SK-N-SH treated with all-trans-retinoic acid at 6 μM for 48 hours (cell line): ENCODE data around the gene MTCL1.

Source experiments
- ESRRG ChIP-seq: fragments of 250-450 bp; sonication (Bioruptor Pico); IDR thresholded peaks from 2 replicates; pipeline ENCODE4 v1.6.1; 2021; ENCODE audit warnings: mild to moderate bottlenecking
- OSR1 ChIP-seq: fragments of 250-450 bp; sonication (Bioruptor Pico); IDR thresholded peaks from 2 replicates; pipeline ENCODE4 v1.8.0; 2022; ENCODE audit warnings: moderate library complexity, mild to moderate bottlenecking, inconsistent platforms
- TF ChIP-seq, protein P1 (sequence below): fragments of 250-450 bp; sonication (Bioruptor Pico); IDR thresholded peaks from 2 replicates; pipeline ENCODE4 v1.8.0; 2020; ENCODE audit warnings: mild to moderate bottlenecking, moderate library complexity, borderline replicate concordance

DNA sequence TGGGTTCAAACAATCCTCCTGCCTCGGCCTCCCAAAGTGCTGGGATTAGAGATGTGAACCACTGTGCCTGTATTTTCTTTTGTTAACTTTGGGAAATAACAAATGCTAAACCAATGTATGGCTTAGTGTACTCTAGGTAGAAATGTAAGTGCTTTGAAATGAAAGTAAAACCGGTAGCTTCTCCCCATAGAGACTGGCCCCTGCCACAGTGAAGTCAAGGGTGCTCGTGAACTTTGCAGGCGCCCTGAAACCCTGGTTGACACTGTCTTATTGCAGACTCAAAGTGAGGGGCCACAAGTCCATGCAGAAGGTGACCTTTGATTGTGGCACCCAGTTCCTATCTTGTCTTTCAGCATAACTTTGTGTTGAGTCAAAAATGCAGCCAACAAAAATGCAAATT is 24.2 kb upstream of the MTCL1 start:
- no peak for TF ChIP-seq OSR1 (CRISPR knock-in tag)
- TF ChIP-seq ESRRG (CRISPR knock-in tag), result no peak
- TF ChIP-seq, protein P1, sequence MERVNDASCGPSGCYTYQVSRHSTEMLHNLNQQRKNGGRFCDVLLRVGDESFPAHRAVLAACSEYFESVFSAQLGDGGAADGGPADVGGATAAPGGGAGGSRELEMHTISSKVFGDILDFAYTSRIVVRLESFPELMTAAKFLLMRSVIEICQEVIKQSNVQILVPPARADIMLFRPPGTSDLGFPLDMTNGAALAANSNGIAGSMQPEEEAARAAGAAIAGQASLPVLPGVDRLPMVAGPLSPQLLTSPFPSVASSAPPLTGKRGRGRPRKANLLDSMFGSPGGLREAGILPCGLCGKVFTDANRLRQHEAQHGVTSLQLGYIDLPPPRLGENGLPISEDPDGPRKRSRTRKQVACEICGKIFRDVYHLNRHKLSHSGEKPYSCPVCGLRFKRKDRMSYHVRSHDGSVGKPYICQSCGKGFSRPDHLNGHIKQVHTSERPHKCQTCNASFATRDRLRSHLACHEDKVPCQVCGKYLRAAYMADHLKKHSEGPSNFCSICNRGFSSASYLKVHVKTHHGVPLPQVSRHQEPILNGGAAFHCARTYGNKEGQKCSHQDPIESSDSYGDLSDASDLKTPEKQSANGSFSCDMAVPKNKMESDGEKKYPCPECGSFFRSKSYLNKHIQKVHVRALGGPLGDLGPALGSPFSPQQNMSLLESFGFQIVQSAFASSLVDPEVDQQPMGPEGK (CRISPR knock-in tag), result no peak
